Activated naive CD4-positive, alpha-beta T cell treated with Interleukin-2 at 50 U/mL for 16 hours (primary cell): ENCODE results near the gene MKS1.

Experiments
- DNase-seq: peaks from one replicate; pipeline ENCODE4 v3.0.0-alpha.2; 2020

MKS1 gene

DNA sequence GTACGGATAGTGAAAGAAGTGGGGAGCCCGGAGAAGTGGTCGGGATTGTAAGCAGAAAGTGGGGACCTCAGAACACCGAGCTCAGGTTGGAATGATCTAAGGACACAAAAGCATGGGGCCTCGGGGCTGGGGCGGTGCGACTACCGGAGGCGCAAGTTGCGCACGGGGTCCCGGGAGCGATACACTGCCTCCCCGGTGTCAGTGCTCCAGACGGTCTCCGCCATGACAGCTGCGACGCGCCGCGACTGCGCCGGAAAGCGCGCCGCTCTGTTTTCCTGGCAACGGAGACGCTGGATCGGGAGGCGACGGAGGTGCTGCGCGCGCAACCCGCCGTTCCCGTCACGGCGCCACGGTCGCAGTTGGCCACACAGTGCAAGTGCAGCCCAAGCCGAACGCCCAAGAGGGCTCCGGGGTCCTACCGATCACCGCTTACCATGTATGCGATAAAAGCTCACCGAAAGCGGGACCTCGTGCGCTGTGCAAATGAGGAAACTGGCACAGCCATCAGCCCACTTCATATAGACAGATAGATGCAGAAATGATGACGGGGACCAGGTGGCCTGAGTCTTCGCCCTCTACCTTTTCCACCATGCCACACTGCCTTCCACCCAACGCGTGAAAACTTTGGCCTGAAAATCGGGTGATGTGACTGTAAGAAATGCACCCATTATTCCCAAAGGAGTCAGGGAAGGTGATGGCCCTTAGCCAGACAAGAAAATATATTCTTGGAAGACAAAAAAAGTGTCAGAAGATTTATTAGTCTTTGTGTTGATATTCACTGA is at the start of gene MKS1:
TSS of gene MKS1 (minus strand) at position 249 of the 782 bp plus-strand sequence. CDS start at position 224, 25 bp downstream.
- peak; percentile 96 for DNase-seq

- DNase-seq = no peak
Measured at GRCh38 chr17:58268326-58268725, 49.3 kb upstream of the MKS1 start.

- no peak for DNase-seq
Measured at GRCh38 chr17:58267347-58268324, 48.6 kb upstream of the MKS1 start.

- no peak for DNase-seq
Measured at GRCh38 chr17:58265902-58266875, 47.1 kb upstream of the MKS1 start.

GRCh38 chr17:58265271-58265670 is 46.2 kb upstream of the MKS1 start:
- no peak for DNase-seq

DNA sequence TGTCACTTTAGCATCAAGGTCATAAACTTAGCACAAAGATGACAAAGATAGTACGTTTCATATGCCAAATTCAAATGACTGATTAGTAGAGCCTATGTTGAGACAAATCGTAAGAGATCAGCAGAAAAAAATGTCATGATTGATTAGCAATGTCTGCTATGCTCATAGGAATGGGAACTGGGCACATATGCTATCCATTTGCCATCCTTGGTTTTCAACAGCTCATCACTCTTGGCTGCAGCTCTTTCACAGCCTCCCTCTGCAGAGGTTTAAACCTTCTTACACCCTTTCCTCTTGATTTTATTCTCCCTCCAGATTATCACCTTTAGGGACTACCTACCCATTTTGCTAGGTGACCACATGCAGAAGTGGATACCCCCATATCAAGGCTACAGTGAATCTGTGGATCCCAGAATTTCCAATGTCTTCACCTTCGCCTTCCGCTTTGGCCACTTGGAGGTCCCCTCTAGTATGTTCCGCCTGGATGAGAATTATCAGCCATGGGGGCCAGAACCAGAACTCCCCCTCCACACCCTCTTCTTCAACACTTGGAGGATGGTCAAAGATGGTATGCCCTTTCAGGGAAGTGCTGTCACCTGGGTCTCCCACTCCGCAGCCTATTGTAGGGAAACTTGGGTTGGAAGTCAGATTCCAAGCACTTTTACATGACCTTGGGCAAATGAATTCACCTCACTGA is 45.5 kb upstream of the MKS1 start:
- no peak for DNase-seq

DNA sequence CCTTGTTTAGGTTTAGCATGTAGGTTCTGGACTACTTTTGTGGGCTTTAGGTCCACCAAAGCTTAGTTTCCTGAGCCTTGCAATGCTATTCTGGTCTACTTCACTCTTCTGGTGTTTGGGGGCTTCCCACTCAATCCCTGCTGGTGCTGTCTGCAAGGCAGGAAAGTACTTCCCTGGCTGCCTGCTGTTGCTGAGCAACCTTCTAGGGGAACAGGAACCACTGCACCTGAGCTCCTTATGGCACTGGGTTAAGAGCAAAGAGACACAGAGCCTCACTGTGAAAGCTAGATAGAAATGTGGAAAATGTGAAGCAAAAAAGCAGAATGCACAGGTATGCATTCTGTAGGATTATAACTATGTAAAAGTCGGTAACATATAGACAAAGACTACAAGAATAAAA is 44.7 kb upstream of the MKS1 start:
- DNase-seq = no peak

- no peak for DNase-seq
Measured at GRCh38 chr17:58262149-58262548, 43.1 kb upstream of the MKS1 start.

GRCh38 chr17:58254803-58255202 is 35.7 kb upstream of the MKS1 start:
- no peak for DNase-seq

- DNase-seq = no peak
Measured at GRCh38 chr17:58253082-58253481, 34.0 kb upstream of the MKS1 start.

- no peak for DNase-seq
Measured at GRCh38 chr17:58252141-58252540, 33.1 kb upstream of the MKS1 start.

DNA sequence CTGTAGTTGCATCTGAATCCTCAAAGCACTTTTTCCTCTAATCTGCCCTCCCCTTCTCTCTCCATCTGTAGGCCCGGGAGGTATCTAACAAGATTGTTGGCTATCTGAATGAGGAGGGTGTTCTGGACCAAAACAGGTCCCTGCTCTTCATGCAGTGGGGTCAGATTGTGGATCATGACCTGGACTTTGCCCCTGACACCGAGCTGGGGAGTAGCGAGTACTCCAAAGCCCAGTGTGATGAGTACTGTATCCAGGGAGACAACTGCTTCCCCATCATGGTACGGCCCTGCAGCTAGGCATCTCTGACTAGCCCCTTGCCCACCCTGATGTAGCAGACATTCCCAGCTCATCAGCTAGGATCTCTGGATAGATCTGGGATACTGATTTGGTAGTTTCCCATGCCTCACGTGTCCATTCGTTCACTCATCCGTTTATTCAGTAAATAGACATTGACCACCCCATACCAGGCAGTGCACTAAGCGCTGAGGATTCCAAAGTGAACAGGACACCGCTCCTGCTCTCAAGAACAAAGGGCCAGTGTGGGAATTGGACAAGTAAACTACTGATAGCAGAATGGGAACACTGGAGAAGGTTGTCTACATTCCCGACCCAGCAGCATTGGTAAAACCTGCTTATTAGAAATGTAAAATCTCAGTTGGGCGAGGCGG is 31.4 kb upstream of the MKS1 start:
- no peak for DNase-seq

GRCh38 chr17:58249270-58250133 is 30.4 kb upstream of the MKS1 start:
- DNase-seq = peak; percentile 83

DNA sequence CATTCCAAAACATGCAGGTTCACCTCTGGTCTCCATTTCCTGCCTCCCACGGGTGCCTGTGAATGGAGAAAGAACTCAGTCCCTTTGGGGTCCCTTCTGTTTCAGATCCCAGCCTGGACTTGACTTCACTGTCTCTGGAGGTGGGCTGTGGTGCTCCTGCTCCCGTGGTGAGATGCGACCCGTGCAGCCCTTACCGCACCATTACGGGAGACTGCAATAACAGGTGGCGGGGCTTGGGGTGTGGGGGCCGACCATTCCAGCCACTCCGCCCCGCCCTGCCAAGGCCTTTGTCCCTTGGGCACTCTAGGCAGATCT is 29.9 kb upstream of the MKS1 start:
- DNase-seq = no peak

GRCh38 chr17:58247511-58248363 is 28.7 kb upstream of the MKS1 start:
- DNase-seq = no peak

DNA sequence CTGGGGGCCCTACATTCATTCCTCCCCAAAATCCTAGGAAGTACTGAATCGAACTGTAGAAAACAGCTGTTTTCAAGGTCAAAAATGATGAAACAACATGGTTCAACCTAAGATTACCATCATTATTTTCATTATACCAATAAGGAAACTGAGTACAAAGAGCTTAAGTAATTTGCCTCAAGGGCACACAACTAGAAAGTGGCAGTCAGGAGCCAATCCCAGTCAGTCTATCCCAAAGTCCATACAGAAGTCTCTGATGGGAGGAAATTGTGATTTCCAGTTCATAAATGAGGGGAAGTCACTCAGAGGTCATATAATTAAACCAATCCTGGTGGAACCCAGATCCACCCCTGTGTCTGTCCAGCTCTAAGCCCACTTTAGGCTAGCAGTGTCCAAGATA is 27.7 kb upstream of the MKS1 start:
- DNase-seq = no peak

- no peak for DNase-seq
Measured at GRCh38 chr17:58246104-58246740, 27.2 kb upstream of the MKS1 start.

GRCh38 chr17:58245428-58246103 is 26.5 kb upstream of the MKS1 start:
- DNase-seq = no peak
